Measurements from ENCODE around the gene COL8A2.

The COL8A2 gene

DNA sequence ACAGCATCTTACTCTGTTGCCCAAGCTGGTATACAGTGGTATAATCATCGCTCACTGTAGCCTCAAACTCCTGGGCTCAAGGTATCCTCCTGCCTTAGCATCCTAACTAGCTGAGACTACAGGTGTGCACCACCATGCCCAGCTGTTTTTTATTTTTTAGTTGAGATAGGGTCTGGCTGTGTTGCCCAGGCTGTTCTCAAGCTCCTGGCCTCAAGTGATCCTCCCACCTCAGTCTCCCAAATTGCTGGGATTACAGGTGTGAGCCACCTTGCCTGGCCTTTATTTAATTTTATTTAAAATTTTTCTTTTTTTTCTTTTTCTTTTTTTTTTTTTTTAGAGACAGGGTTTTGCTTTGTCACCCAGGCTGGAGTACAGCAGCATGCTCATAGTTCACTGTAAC is 40.1 kb upstream of the COL8A2 start:
- Histone ChIP-seq H3K4me2 (ENCODE audit: low read length) (no peak overlapping the region), H3K27ac (ENCODE audit: low read depth, low read length) (no peak overlapping the region), H3K27me3 (ENCODE audit: insufficient read depth, low read length) (no peaks in the 10 kb centered on the region), H3K9me3 (ENCODE audit: insufficient read depth, low read depth, low read length) (no peaks in the 10 kb centered on the region), H3K4ac (ENCODE audit: low read depth, low read length) (no peak overlapping the region), H3K79me2 (ENCODE audit: control insufficient read depth, insufficient read depth, low read length, poor library complexity) (peaks cover 19% of the 10 kb centered on the region), H3K79me1 (ENCODE audit: low read length) (peaks cover 4% of the 10 kb centered on the region), H2BK120ac (ENCODE audit: insufficient read depth, low read length, poor library complexity) (no peak overlapping the region), H2BK5ac (ENCODE audit: low read depth, low read length, poor library complexity) (no peak overlapping the region), H2AFZ (ENCODE audit: insufficient read depth, low read length, poor library complexity) (no peak overlapping the region), H2BK12ac (ENCODE audit: low read length) (no peak overlapping the region), H3K23ac (ENCODE audit: low read length) (no peak overlapping the region), H2AK5ac (ENCODE audit: low read length) (no peak overlapping the region), H4K91ac (ENCODE audit: low read depth, low read length) (no peak overlapping the region), H3K36me3 (ENCODE audit: control insufficient read depth in 1 of 2, insufficient read depth in 2 of 2, low read length in 2 of 2) (peaks cover 18 to 29% of the 10 kb centered on the region in 2 experiments), H4K12ac (ENCODE audit: low read depth, low read length) (no peak overlapping the region), H3K4me1 (ENCODE audit: control insufficient read depth in 1 of 2, insufficient read depth in 2 of 2, low read length in 2 of 2) (peaks cover 17 to 24% of the 10 kb centered on the region in 2 experiments), H3K9ac (ENCODE audit: low read length) (no peak overlapping the region), H3K18ac (ENCODE audit: low read length) (no peak overlapping the region), H3K4me3 (ENCODE audit: low read depth, low read length) (no peak overlapping the region), H3K14ac (ENCODE audit: low read length) (no peak overlapping the region), H4K8ac (ENCODE audit: low read depth, low read length) (no peak overlapping the region)
- no CpG with 5 or more reads among the region's 1 CpG for WGBS (ENCODE audit: extremely low coverage, insufficient coverage, insufficient read length)
- DNase-seq: no peak

DNA sequence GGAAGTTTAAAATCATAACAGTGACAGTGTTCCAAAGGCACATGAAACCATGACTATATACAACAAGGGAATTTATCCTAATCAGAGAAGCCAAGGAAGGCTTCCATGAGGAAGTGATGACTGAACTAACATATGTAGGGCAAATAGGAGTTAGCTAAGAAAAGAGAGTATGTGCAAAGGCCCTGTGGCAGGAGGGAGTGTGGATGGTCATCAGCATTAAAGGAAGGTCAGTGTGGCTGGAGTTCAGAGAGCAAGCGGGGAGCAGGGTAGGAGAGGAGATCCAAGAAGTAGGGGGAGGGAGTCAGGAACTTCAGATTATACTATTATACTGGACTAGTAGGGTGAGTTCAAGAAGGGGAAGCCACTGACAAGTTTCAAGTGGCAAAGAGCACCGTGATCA is 39.3 kb upstream of the COL8A2 start:
- peaks cover 4% of the 10 kb centered on the region for H3K79me1 ChIP-seq (ENCODE audit: low read length)
- H3K4me3 ChIP-seq (ENCODE audit: low read depth, low read length): no peak overlapping the region
- H3K9me3 ChIP-seq (ENCODE audit: insufficient read depth, low read depth, low read length): no peaks in the 10 kb centered on the region
- H3K27me3 ChIP-seq (ENCODE audit: insufficient read depth, low read length): no peaks in the 10 kb centered on the region
- no peak overlapping the region for H3K9ac ChIP-seq (ENCODE audit: low read length)
- peaks cover 26% of the 10 kb centered on the region for H3K79me2 ChIP-seq (ENCODE audit: control insufficient read depth, insufficient read depth, low read length, poor library complexity)
- no peak overlapping the region for H2BK5ac ChIP-seq (ENCODE audit: low read depth, low read length, poor library complexity)
- no peak overlapping the region for H4K91ac ChIP-seq (ENCODE audit: low read depth, low read length)
- H3K18ac ChIP-seq (ENCODE audit: low read length): no peak overlapping the region
- H3K4ac ChIP-seq (ENCODE audit: low read depth, low read length): peak overlapping the region; percentile 42
- no peak overlapping the region for H3K4me2 ChIP-seq (ENCODE audit: low read length)
- WGBS (ENCODE audit: extremely low coverage, insufficient coverage, insufficient read length): no CpG with 5 or more reads among the region's 2 CpGs
- no peak overlapping the region for H3K23ac ChIP-seq (ENCODE audit: low read length)
- no peak overlapping the region for H2BK120ac ChIP-seq (ENCODE audit: insufficient read depth, low read length, poor library complexity)
- no peak for DNase-seq
- H3K27ac ChIP-seq (ENCODE audit: low read depth, low read length): no peak overlapping the region
- no peak overlapping the region for H2BK12ac ChIP-seq (ENCODE audit: low read length)
- no peak overlapping the region for H2AK5ac ChIP-seq (ENCODE audit: low read length)
- H3K4me1 ChIP-seq (ENCODE audit: control insufficient read depth in 1 of 2, insufficient read depth in 2 of 2, low read length in 2 of 2): peaks cover 25 to 31% of the 10 kb centered on the region in 2 experiments
- no peak overlapping the region for H4K8ac ChIP-seq (ENCODE audit: low read depth, low read length)
- H4K12ac ChIP-seq (ENCODE audit: low read depth, low read length): no peak overlapping the region
- H3K14ac ChIP-seq (ENCODE audit: low read length): no peak overlapping the region
- peaks cover 23 to 31% of the 10 kb centered on the region in 2 experiments for H3K36me3 ChIP-seq (ENCODE audit: control insufficient read depth in 1 of 2, insufficient read depth in 2 of 2, low read length in 2 of 2)
- H2AFZ ChIP-seq (ENCODE audit: insufficient read depth, low read length, poor library complexity): no peak overlapping the region

DNA sequence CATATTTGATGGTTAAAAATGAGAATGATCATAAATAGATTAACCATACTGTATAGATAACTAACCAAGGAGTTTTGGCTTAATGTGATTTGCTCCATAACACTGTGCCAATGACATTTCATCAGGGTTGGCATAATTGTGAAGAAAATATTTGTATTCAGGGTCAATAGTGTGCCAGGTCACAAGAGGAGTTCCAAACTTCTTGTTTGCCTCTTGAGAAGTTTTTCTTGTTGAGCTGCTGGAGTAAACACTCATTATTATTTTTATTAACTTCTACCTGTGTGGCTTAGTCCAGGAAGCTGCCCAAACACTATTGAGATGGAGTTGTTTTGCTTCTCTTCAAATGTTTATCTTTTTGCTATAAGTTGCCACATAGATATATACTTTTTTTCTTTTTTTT is 38.4 kb upstream of the COL8A2 start:
- Histone ChIP-seq H3K27ac (ENCODE audit: low read depth, low read length) (no peak overlapping the region), H2AFZ (ENCODE audit: insufficient read depth, low read length, poor library complexity) (no peak overlapping the region), H2BK5ac (ENCODE audit: low read depth, low read length, poor library complexity) (no peak overlapping the region), H3K18ac (ENCODE audit: low read length) (no peak overlapping the region), H3K4me2 (ENCODE audit: low read length) (no peak overlapping the region), H2BK120ac (ENCODE audit: insufficient read depth, low read length, poor library complexity) (no peak overlapping the region), H3K79me1 (ENCODE audit: low read length) (peaks cover 4% of the 10 kb centered on the region), H2BK12ac (ENCODE audit: low read length) (no peak overlapping the region), H3K4me3 (ENCODE audit: low read depth, low read length) (no peak overlapping the region), H3K9me3 (ENCODE audit: insufficient read depth, low read depth, low read length) (no peaks in the 10 kb centered on the region), H3K14ac (ENCODE audit: low read length) (no peak overlapping the region), H3K27me3 (ENCODE audit: insufficient read depth, low read length) (no peaks in the 10 kb centered on the region), H3K4ac (ENCODE audit: low read depth, low read length) (no peak overlapping the region), H3K79me2 (ENCODE audit: control insufficient read depth, insufficient read depth, low read length, poor library complexity) (peaks cover 25% of the 10 kb centered on the region), H4K12ac (ENCODE audit: low read depth, low read length) (no peak overlapping the region), H2AK5ac (ENCODE audit: low read length) (no peak overlapping the region), H4K91ac (ENCODE audit: low read depth, low read length) (no peak overlapping the region), H3K9ac (ENCODE audit: low read length) (no peak overlapping the region), H3K23ac (ENCODE audit: low read length) (no peak overlapping the region), H4K8ac (ENCODE audit: low read depth, low read length) (no peak overlapping the region), H3K4me1 (ENCODE audit: control insufficient read depth in 1 of 2, insufficient read depth in 2 of 2, low read length in 2 of 2) (peaks cover 26 to 33% of the 10 kb centered on the region in 2 experiments), H3K36me3 (ENCODE audit: control insufficient read depth in 1 of 2, insufficient read depth in 2 of 2, low read length in 2 of 2) (peaks cover 23 to 32% of the 10 kb centered on the region in 2 experiments)
- no peak for DNase-seq

DNA sequence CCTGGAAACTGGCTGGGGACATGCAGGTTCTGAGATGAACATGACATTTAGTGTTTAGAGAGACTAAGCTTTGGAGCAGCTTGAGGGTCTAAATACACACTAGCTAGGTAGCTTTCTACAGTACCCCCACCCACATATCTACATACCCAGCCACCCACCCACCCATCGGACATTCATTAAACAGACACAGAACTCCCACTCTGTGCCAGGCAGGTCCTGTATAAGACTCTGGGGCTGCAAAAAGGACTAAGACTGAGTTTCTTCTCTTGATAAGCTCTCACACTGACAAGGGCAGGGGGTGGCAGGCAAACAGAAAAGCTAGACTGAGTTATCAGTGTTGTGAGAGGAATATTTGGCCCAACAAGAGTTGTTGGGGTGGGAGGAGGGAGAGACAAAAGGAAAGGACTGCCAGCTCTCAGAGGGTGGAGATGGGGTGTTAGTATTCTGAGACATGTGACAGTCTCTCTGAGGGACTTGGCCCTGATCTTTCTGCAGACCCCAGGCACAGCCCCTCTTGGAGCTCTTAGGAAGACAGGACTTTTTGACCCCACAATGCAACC is 37.7 kb upstream of the COL8A2 start:
- H2BK120ac ChIP-seq (ENCODE audit: insufficient read depth, low read length, poor library complexity): no peak overlapping the region
- H3K9me3 ChIP-seq (ENCODE audit: insufficient read depth, low read depth, low read length): no peaks in the 10 kb centered on the region
- H3K4me3 ChIP-seq (ENCODE audit: low read depth, low read length): no peak overlapping the region
- H3K14ac ChIP-seq (ENCODE audit: low read length): no peak overlapping the region
- WGBS (ENCODE audit: extremely low coverage, insufficient coverage, insufficient read length): no CpG with 5 or more reads among the region's 1 CpG
- H3K79me2 ChIP-seq (ENCODE audit: control insufficient read depth, insufficient read depth, low read length, poor library complexity): peaks cover 31% of the 10 kb centered on the region
- no peak overlapping the region for H3K23ac ChIP-seq (ENCODE audit: low read length)
- no peak overlapping the region for H4K12ac ChIP-seq (ENCODE audit: low read depth, low read length)
- H3K36me3 ChIP-seq (ENCODE audit: control insufficient read depth in 1 of 2, insufficient read depth in 2 of 2, low read length in 2 of 2): peaks cover 22 to 31% of the 10 kb centered on the region in 2 experiments
- no peak overlapping the region for H2BK5ac ChIP-seq (ENCODE audit: low read depth, low read length, poor library complexity)
- peak overlapping the region; percentile 65 for H3K4ac ChIP-seq (ENCODE audit: low read depth, low read length)
- no peak overlapping the region for H3K4me2 ChIP-seq (ENCODE audit: low read length)
- no peak overlapping the region for H3K18ac ChIP-seq (ENCODE audit: low read length)
- no peak overlapping the region for H4K8ac ChIP-seq (ENCODE audit: low read depth, low read length)
- H3K27me3 ChIP-seq (ENCODE audit: insufficient read depth, low read length): no peaks in the 10 kb centered on the region
- H3K9ac ChIP-seq (ENCODE audit: low read length): no peak overlapping the region
- no peak overlapping the region for H2BK12ac ChIP-seq (ENCODE audit: low read length)
- no peak overlapping the region for H2AFZ ChIP-seq (ENCODE audit: insufficient read depth, low read length, poor library complexity)
- H3K79me1 ChIP-seq (ENCODE audit: low read length): peaks cover 4% of the 10 kb centered on the region
- peaks cover 31 to 38% of the 10 kb centered on the region in 2 experiments for H3K4me1 ChIP-seq (ENCODE audit: control insufficient read depth in 1 of 2, insufficient read depth in 2 of 2, low read length in 2 of 2)
- no peak overlapping the region for H4K91ac ChIP-seq (ENCODE audit: low read depth, low read length)
- H3K27ac ChIP-seq (ENCODE audit: low read depth, low read length): peak overlapping the region; percentile 91
- DNase-seq: no peak
- no peak overlapping the region for H2AK5ac ChIP-seq (ENCODE audit: low read length)
